Stimulated activated naive CD8-positive, alpha-beta T cell treated with anti-CD3 and anti-CD28 coated beads, Interleukin-15, Interleukin-2, amounts not matched to agents 100 ng/mL and 50 ng/mL, for 24 hours (primary cell): ENCODE data around the gene KCNQ4.

Experiments used
- H3K27ac Mint-ChIP-seq: one replicate; pipeline ENCODE4 v1.8.0; 2021; ENCODE audit warnings: mild to moderate bottlenecking, mixed read lengths
- H3K27me3 Mint-ChIP-seq: one replicate; pipeline ENCODE4 v1.8.0; 2021; ENCODE audit warnings: mixed read lengths
- H3K36me3 Mint-ChIP-seq: one replicate; pipeline ENCODE4 v1.8.0; 2021; ENCODE audit warnings: low read depth, mixed read lengths
- H3K4me1 Mint-ChIP-seq: one replicate; pipeline ENCODE4 v1.8.0; 2021; ENCODE audit warnings: low read depth, mixed read lengths
- H3K4me3 Mint-ChIP-seq: one replicate; pipeline ENCODE4 v1.8.0; 2021; ENCODE audit warnings: mild to moderate bottlenecking, mixed read lengths
- H3K9me3 Mint-ChIP-seq: one replicate; pipeline ENCODE4 v1.8.0; 2021; ENCODE audit warnings: mixed read lengths

Gene KCNQ4

DNA sequence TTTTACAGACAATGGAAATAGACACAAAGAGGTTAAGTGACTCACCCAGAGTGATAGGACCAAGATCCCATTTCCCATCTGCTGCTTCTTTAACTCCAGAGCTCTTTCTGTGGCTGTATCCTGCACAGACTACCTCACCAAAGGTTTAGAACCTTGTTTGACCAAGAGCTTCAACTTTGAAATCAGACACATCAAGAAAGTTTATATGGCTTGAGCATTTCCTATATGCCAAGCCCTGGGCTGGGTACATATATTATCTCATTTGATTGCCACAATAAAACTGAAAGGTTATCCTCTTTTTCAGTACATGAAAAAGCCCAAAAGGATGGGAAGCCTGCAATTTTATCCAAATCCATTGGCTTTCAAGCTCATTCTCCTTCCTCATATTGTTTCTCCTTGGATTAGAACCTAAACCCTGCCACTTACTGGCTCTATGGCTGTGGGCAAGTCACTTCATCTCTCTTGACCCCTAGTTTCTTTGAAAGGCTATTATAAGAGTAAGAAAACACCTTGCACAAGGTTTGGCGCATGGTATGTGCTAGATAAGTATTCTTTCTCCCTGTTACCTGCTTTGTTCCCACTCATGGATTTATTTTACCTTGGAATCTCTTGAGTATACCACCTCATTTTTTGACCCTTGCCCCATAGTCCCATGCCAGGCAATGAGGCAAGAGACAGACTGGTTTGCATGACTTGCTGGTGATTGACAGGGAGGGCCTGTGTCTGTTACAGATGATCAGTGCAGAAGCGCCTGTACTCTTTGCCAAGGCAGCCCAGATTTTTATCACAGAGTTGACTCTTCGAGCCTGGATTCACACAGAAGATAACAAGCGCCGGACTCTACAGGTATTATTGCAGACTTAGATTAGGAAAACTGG lies 34.5 kb upstream of the KCNQ4 start:
- peaks cover 70% of the 10 kb centered on the region for H3K36me3 Mint-ChIP-seq
- peaks cover 47% of the 10 kb centered on the region for H3K4me1 Mint-ChIP-seq

DNA sequence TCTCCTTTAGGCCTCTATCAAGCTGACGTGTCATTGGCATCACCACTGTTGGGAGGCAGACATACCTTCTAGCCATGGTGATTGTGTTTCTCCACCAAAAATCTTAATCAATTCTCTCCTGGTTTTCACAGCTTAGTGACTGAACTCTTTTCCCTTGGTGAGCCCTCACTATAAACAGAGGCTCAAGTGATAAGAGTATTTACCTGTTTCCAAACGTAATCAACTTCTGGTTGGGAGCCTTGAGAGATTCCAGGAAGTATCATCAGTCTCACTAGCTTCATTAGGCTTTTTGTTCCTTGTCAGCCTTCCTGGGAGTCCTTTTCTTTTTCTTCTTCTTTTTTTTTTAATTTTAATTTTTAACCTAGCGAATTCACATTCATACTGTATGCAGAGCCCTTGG lies 33.8 kb upstream of the KCNQ4 start:
- no peak overlapping the region for H3K4me3 Mint-ChIP-seq
- H3K4me1 Mint-ChIP-seq = peaks cover 43% of the 10 kb centered on the region
- H3K27ac Mint-ChIP-seq = no peak overlapping the region
- H3K9me3 Mint-ChIP-seq = no peaks in the 10 kb centered on the region
- peaks cover 70% of the 10 kb centered on the region for H3K36me3 Mint-ChIP-seq
- H3K27me3 Mint-ChIP-seq = no peaks in the 10 kb centered on the region

More for the DNA sequence above, 34.5 kb upstream of the KCNQ4 start:
- Mint-ChIP-seq H3K4me3 (no peak overlapping the region), H3K9me3 (no peaks in the 10 kb centered on the region), H3K27ac (no peak overlapping the region), H3K27me3 (no peaks in the 10 kb centered on the region)

DNA sequence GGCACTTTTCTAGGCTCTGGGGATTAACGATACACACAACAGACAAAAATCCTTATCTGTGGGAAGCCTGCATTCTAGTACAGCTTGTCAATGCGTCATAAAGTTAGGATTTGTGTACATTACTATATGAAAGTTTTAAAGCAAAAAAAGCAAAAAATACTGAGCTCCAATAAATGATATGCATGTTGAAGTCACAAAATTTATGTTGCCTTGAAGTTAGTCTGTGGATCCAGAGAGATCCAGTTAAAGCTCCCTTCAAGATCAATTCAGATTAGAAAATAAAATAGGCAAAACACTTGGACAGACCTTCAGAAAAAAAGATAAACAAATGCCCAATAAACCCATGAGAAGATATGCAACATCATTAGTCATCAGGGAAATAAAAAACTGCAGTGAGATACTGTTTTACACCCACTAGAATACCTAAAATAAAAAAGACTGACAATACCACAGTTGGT lies 33.1 kb upstream of the KCNQ4 start:
- Mint-ChIP-seq H3K4me3 (no peak overlapping the region), H3K36me3 (peaks cover 67% of the 10 kb centered on the region), H3K9me3 (no peaks in the 10 kb centered on the region), H3K4me1 (peaks cover 39% of the 10 kb centered on the region), H3K27ac (no peak overlapping the region), H3K27me3 (no peaks in the 10 kb centered on the region)

DNA sequence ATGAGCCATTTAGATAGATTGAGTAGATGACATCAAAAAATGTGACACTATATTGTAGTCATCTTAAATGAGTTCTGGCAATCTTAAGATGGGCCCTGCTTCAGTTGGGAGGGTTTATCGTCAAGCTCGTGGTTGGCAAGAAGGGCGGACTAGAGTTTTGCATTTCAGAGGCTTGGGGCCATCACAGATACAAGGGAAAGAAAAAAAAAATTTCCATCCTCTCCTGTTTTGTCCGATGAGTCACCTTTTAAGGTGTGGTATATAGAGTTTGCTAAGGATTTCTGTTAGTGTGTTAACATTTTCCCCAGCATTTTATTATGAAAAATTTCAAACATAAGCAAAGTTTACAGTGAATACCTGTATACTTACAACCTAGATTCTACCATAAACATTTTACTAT lies 31.8 kb upstream of the KCNQ4 start:
- Mint-ChIP-seq H3K9me3 (no peaks in the 10 kb centered on the region), H3K27me3 (no peaks in the 10 kb centered on the region), H3K27ac (peak overlapping the region; percentile 65), H3K4me1 (peaks cover 27% of the 10 kb centered on the region), H3K36me3 (peaks cover 58% of the 10 kb centered on the region), H3K4me3 (no peak overlapping the region)

DNA sequence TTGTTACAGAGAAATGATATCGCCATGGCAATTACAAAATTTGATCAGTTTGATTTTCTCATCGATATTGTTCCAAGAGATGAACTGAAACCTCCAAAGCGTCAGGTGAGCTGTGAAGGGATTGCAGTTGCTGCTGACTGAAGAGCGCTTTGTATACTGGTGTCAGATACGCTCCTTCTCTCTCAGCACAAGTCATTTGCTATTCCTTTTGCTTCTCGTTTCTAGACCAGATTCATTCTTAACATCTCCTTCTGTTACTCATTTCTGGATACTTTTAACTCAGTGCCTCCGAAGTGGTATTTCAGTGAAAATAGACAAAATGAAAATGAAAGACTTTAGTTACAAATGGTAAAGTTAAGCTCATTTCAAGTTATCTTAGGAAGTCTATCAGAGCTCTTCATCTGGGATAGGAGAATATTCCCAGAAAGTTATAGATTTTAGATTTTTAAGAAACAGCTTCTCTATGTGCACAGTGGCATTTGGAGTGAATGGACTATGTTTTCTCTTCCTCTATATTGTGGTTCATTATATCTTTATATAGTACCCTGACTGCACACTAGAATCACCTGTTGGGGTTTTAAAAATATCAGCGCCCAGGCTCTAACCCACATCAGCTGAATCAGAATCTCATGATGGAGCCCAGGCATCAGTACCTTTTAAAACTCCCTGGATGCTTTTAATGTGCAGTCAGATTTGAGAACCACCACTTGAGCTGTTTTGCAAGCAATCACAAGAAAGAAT lies 30.3 kb upstream of the KCNQ4 start:
- H3K27ac Mint-ChIP-seq = peak overlapping the region; percentile 9
- peak overlapping the region; percentile 1 for H3K4me3 Mint-ChIP-seq
- peaks cover 27% of the 10 kb centered on the region for H3K4me1 Mint-ChIP-seq
- peaks cover 48% of the 10 kb centered on the region for H3K36me3 Mint-ChIP-seq
- no peaks in the 10 kb centered on the region for H3K27me3 Mint-ChIP-seq
- H3K9me3 Mint-ChIP-seq = no peaks in the 10 kb centered on the region

DNA sequence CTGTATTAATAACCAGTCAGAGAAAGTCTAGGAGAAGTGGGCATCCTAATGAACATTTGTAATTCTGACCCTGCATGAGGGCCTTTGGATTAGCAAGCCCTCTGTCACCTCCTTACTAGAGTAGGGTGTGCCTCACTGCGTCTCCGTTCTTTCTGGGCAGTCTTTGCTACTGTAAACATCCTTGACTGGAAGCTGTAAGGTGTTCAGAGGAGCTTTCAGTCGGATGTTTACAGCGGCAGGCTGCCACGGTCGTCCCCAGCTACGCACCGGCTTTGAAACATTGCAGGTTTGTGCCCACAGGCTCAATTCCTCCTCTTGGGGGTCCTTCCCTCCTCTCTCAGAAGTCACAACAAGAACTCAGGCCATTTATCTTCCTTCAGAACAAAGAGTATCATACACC lies 29.4 kb upstream of the KCNQ4 start:
- Mint-ChIP-seq H3K36me3 (peaks cover 45% of the 10 kb centered on the region), H3K9me3 (no peaks in the 10 kb centered on the region), H3K4me1 (peaks cover 27% of the 10 kb centered on the region), H3K4me3 (no peak overlapping the region), H3K27me3 (no peaks in the 10 kb centered on the region), H3K27ac (no peak overlapping the region)

GRCh38 chr1:40755067-40755466 lies 28.5 kb upstream of the KCNQ4 start:
- peaks cover 50% of the 10 kb centered on the region for H3K36me3 Mint-ChIP-seq
- H3K27ac Mint-ChIP-seq = peak overlapping the region; percentile 41
- peaks cover 27% of the 10 kb centered on the region for H3K4me1 Mint-ChIP-seq
- no peaks in the 10 kb centered on the region for H3K27me3 Mint-ChIP-seq
- no peak overlapping the region for H3K4me3 Mint-ChIP-seq
- H3K9me3 Mint-ChIP-seq = no peaks in the 10 kb centered on the region

DNA sequence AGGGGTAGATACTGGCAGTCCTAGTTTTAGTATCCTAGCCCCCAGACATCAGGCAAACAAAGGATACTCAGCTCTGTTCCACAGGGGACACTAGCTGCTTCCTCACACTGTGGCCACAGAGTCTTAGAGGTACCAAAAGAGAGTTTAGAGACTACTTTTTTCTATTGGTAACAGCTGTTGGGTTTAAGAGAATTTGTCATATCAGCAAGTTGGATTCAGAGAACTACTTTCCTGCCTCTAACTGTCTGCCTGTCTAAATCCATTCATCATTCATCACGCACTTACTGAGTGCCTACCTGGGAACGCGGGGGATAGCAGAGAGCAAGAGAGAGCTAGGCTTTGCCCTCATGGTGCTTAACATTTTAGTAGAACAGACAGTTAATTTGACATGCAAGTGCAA lies 27.1 kb upstream of the KCNQ4 start:
- Mint-ChIP-seq H3K36me3 (peaks cover 48% of the 10 kb centered on the region), H3K4me1 (peaks cover 16% of the 10 kb centered on the region), H3K4me3 (no peak overlapping the region), H3K27ac (no peak overlapping the region), H3K9me3 (no peaks in the 10 kb centered on the region), H3K27me3 (no peaks in the 10 kb centered on the region)

DNA sequence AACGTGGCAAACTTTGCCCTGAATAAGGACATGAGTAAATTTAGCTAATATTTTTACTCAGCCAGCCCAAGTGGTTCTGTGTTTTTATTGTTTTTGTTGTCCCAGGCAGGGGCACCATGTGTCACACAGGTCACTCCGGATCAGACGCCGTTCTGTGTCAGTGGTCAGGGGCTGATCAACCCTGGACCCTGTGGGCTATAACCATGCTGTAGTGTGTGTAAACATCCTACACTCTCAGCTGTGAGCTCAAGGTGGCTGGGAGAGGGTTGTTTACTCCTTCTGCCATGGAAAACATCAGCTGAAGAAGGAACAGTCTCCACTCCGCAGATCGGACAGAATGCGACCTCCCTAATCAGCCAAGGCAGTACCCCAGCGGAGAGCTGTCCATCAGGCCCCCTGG lies 26.5 kb upstream of the KCNQ4 start:
- Mint-ChIP-seq H3K36me3 (peaks cover 45% of the 10 kb centered on the region), H3K9me3 (no peaks in the 10 kb centered on the region), H3K27me3 (no peaks in the 10 kb centered on the region), H3K4me1 (peaks cover 10% of the 10 kb centered on the region), H3K4me3 (no peak overlapping the region), H3K27ac (no peak overlapping the region)

DNA sequence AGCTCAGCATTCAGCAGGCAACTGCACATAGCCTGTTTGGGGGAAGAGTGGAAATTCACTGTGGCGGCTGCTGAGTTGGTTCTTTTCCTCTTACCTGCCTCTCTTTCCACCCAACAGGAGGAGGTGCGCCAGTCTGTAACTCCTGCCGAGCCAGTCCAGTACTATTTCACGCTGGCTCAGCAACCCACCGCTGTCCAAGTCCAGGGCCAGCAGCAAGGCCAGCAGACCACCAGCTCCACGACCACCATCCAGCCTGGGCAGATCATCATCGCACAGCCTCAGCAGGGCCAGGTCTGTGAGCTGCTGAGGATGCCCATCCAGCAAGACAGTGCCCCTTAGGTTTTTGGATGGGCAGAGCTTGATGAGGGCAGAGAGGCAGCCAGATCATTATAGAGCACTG lies 25.6 kb upstream of the KCNQ4 start:
- H3K36me3 Mint-ChIP-seq = peaks cover 45% of the 10 kb centered on the region
- no peaks in the 10 kb centered on the region for H3K9me3 Mint-ChIP-seq
- H3K27ac Mint-ChIP-seq = no peak overlapping the region
- no peaks in the 10 kb centered on the region for H3K27me3 Mint-ChIP-seq
- H3K4me3 Mint-ChIP-seq = no peak overlapping the region
- H3K4me1 Mint-ChIP-seq = peaks cover 9% of the 10 kb centered on the region

DNA sequence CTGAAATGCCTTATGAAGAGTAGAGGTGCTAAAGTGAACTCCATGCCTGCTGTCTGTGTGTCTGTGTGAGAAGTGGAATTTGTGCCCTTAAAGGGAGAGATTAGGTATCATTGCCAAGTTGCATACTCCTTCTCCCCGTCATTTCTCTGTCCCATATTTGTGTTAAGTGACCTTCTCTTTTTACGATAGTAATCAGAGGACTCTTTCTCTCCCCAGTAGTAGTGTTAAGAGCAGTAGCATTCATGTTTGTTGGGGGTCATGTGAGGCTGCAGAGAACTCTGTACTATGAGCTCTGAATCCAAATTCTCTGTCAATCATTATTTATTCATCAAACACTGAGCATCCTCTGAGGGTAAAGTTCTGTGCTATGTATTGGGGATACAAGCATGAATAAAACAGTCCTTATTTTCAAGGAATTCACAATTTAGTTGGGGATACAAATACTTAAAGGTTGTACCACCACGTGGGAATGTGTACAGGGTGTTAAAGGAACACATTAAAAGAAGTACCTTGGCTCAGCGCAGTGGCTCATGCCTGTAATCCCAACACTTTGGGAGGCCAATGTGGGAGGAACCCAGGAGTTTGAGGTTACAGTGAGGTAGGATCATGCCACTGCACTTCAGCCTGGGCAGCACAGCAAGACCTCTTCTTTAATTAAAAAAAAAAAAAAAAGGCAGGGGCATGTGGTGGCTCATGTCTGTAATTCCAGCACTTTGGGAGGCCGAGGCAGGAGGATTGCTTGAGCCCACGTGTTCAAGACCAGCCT lies 24.8 kb upstream of the KCNQ4 start:
- H3K4me1 Mint-ChIP-seq = peaks cover 12% of the 10 kb centered on the region
- peaks cover 44% of the 10 kb centered on the region for H3K36me3 Mint-ChIP-seq
- H3K27ac Mint-ChIP-seq = no peak overlapping the region
- no peaks in the 10 kb centered on the region for H3K9me3 Mint-ChIP-seq
- no peaks in the 10 kb centered on the region for H3K27me3 Mint-ChIP-seq
- no peak overlapping the region for H3K4me3 Mint-ChIP-seq

- Mint-ChIP-seq H3K9me3 (no peaks in the 10 kb centered on the region), H3K4me1 (peaks cover 27% of the 10 kb centered on the region), H3K27me3 (no peaks in the 10 kb centered on the region), H3K36me3 (peaks cover 52% of the 10 kb centered on the region), H3K4me3 (no peak overlapping the region), H3K27ac (no peak overlapping the region)
Observed at GRCh38 chr1:40760984-40761383, 22.6 kb upstream of the KCNQ4 start.

GRCh38 chr1:40762144-40762923 lies 21.3 kb upstream of the KCNQ4 start:
- H3K36me3 Mint-ChIP-seq = peaks cover 65% of the 10 kb centered on the region
- H3K4me1 Mint-ChIP-seq = peaks cover 32% of the 10 kb centered on the region
- no peaks in the 10 kb centered on the region for H3K9me3 Mint-ChIP-seq
- no peak overlapping the region for H3K4me3 Mint-ChIP-seq
- H3K27ac Mint-ChIP-seq = peak overlapping the region; percentile 50
- no peaks in the 10 kb centered on the region for H3K27me3 Mint-ChIP-seq
